H4 (cell line): ENCODE measurements around the gene EEIG1. TPM values are rescaled to one million over a fixed set of nuclear protein-coding genes. Genes with fewer than 3 reads are reported as not detected.

Experiments
- DNase-seq: peaks from one replicate; pipeline ENCODE4 v3.0.0-alpha.2; 2015; ENCODE audit warnings: low spot score
- total RNA-seq: library from RNA; depleted of rRNA; stranded (reverse); fragments of >200 nt; shearing (Covaris generic); gene quantifications from 2 replicates; pipeline ENCODE4 v1.2.3, GENCODE V29; 2014

Gene EEIG1
- total RNA-seq, 1 experiment from 2014 or later: 10.6 TPM

DNA sequence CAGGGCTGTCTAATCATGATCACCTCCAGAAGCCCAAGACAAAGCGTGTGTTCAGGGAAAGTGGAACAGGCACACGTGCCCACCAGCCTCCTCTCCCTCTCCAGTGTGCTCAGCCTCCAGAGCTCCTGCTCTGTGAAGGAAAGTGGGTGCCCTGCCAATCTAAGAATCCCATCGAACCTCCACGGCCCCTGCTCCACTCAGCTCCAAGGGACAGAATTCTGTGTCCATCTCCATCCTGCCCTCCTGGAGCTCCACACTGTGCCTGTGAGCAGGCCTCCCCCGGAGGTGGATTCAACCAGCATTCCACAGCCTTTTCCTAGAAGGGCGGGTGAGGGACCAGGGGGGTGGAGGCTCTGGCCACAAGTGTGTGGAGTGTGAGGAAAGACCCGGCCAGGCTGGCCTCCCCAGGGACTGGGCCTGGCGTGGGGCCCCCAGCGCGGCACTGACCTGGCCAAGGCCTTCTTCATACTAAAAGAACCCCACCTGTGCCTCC, 6.0 kb downstream of the EEIG1 start:
- DNase-seq: no peak

DNA sequence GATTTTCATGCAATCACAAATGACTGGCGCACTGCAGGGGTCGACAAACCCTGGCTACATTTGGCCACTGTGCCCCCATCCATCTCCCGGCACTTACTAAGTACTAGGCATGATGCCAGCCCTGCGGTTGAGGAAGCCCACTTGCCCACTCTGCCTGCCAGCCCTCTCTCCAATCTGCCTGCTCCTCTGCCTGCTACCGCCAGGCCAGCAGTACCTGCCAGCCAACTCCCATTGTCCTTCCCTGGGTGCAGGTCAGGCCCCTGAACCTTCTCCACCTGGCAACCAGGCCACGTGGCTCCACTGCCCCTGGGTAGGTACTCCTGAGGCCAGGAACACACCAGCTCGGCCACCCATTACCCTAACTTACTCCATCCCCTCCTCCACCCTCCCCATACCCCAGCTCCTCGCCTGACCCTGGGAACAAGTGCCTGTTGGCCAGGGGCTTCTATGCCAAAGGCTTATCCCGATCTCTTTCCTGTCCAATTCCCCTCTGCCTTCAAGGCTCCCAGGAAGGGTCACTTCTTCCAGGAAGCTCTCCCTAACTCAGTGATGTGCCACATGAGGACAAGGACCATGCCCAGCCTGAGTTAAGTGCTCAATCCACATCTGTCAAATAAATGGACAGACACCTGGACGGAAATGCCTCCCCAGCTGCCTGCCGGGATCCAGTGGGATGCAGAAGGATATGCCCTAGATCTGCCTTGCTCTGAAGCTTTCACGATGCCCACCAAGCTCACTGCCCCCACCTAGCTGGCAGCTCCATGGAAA, 6.6 kb downstream of the EEIG1 start:
- no peak for DNase-seq

DNA sequence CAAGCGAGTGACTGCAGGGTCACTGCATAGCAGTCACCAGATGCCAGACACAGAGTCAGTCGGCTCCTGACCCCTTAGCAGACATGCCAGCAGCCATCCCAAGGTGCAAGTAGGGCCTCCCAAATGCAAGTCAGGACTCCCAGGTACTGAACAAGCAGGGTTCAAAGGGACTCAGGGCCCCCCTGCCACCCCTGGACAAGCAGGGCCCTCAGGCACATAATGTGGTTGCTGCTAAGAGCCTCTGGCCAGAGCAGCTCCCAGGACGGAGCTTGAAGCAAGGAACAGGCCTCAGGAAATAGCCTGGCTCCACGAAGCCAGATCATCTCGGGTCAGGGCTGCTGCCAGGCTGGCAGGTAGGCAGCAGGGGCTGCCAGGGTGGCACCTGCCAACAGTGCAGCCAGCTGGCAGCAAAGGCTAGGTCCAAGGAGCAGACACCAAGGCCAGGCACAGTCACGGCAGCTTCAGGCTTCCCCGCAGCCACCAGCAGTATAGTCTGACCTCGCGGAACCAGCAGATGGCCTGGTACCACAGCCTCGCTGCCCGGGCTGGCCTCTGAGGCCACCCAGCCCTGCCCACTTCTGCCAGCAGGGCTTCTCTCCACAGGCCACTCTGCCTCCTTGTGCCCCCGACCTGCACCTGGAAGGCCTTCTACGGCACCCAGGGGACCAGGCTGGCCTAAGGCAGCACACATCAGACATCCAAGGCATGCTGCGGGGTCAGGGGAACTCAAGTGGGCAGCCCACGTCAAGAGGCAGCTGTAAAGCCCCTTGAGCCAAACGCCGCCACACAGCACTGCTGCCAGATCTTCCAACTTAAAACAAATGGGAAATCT, 7.4 kb downstream of the EEIG1 start:
- no peak for DNase-seq

DNA sequence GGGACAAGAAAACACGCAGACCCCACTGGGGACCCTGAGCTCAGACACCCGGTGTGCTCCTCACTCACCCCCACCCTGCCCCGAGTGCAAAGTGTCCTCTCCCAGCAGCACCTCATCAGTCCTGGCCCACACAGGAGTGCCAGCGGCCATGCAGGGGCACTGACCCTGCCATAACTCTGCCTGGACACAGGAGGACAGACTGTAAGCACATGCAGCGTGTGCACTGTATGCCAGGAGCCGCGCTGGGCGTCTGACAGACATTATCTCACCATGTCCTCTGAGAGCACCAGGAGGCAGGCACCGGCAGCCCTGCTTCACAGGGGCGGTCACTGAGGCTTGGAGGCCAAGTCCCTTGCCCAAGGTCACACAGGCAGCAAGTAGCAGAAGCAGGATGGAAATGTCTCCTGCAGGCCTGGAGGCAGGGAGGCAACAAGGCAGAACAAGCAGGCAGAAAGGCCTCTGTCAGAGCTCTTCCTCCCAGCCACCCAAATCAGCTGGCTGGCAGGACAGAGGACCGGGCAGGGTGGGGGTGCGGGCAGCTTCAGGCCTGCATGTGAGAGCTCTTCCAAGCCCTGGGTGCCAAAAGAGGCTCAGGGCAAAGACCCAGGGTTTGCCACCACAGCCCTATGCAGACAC, 8.4 kb downstream of the EEIG1 start:
- no peak for DNase-seq

DNA sequence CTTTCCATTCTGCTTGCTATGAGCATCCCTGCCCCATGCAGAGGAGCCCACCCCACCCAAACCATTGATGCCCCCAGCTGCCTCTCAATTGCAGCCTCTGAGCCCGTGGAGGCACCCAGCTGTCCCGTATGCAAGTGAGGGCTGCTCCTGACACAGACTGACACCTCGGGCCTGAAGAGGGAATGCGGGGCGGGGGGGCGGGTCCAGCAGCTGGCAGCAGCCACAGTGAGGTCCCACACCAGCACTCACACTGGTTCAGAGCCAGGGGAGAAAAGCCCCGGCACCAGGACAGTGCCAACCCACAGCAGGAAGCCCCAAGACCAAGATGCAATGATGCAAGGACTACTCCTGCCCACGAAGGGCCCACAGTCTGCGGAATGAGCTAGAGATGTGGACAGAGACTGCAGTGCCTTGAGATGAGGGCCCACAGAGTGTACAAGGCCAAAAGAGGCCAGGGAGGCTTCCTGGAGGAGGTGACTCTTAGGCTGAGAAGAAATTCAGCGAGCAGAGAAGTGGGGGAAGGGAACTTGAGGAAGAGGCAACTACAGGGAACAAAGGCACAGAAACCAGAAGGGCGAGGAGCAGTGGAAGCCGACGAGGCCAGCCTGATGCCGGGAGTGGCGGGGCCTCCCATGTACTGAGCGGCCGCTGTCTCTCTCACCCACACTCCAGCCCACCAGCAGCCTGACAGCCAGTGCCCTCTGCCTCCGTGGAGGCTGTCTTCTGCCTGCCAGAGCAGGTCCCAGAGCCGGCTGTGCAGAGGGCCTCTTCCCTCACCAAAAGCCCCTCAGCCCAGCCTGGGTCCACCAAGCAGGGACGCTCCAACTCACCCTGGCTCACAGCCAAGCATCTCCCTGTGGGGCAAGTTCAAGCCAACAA, 9.2 kb downstream of the EEIG1 start:
- DNase-seq: no peak

DNA sequence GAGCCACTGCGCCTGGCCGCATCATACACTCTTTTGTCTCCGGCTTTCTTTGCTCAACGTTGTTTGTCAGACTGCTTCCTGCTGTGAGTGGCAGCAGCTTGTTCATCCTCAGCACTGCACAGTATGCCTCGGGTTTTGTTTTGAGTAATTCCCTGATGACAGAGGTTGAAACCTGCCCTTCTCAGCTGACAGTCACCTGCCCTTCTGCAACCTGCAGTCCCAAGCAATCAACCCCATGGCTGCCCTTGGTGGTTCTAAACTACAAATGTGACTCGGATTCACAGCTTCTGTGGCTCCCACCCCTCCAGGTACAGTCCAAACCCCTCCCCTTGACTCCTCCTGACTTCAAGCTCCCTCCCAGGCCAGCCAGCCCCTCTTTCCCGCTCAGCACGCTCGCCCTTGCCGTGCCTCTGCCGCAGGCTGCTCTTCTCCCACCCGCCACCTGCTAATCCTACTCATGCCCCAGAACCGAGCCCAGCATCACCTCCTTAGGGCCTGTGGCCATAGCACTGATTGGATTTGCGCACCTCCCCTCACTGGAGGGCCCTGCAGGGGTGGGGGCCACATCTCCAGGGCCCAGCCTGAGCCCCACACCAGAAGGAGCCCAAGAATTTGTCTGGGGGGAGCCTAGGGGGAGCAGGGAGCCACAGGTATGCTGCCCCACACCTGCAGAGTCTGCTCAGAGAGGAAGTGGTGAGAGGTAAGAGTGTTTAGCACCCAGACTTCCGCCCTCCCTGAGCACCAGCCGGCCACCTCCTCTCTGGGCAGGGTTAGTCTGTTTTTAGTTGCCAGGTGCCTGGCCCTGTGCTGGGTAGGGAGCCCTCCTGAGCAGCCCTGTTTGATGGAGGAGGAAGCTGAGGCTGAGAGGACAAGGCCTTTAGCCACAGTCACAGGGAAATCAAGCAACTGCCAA, 10.1 kb downstream of the EEIG1 start:
- DNase-seq: no peak

DNA sequence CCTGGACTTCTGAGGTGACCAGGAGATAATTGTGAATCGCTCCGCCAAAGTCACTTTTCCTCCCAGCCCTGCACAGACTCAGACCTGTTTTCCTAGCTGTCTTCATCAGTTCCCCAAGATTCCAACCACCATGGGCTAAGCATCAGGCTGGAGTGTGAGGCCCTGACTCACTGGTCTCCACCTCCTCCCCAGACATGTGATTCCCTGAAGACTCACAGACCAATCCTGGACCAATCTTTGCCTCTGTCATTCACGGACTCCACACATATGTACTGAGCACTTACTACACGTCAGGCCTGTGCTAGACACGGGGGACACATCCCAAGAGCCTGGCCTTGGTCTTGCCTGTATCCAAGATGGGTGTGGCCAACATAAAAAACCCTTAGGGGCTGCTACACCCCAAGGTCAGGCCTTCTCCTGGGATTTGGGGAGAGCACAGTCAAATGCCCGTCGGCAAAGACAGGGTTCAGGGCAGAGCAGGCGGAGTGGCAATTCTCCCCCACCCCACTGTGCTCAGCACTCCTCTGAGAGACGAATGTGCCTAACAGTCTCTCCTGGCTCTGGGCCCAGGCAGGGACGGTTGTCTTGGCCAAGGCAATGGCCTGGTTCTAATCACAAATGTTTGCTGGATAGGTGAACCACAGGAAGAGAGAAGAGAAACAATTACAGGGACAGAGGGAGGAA, 11.9 kb downstream of the EEIG1 start:
- peak; percentile 54 for DNase-seq

DNA sequence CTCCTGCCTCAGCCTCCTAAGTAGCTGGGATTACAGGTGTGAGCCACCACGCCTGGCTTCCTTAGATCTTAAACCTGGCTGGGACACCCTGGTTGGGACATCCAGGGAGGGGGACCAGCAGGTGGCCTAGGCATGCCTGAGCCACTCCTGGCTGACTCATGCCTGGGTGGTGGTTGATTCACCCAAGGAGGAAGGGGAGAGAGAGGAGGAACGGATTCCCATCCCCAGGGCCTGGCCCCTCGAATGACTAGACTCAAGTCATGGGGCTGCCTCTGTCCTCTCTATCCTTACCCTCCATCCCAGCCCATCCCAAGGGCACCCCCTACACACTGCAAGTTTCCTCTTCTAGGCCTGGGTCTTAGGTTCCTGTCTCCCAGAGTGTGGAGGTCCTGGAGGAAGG, 12.7 kb downstream of the EEIG1 start:
- peak; percentile 48 for DNase-seq

DNA sequence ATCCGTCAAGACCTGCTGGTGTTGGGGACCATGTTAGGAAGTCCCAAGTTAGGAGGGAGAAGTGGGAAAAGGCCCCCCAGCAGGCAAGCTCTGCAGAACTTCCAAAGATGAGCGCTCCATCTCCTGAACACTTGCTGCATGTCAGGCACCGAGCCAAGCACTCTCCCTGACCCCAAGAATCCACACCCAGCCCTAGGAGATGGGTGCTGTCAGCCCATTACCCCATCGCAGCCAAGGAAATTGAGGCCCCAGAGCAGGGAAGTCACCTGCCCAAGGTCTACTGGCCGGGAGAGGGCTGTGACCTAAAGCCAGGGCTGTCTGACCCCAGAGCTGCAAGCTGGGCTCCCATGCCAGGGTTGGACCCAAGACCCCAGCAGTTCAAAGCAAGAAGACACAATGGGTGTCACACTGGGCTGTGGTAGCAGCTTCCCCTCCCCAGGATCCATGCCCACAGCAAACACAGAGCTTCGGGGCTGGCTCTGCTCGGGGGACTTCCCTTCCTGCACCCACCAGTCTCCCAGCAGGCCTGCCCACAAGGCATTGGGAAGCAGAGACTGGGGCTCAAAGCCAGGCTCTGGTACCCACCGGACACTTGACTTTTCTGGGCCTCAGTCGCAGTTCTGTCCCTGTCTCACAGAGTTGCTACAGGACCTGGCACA, 13.5 kb downstream of the EEIG1 start:
- no peak for DNase-seq

DNA sequence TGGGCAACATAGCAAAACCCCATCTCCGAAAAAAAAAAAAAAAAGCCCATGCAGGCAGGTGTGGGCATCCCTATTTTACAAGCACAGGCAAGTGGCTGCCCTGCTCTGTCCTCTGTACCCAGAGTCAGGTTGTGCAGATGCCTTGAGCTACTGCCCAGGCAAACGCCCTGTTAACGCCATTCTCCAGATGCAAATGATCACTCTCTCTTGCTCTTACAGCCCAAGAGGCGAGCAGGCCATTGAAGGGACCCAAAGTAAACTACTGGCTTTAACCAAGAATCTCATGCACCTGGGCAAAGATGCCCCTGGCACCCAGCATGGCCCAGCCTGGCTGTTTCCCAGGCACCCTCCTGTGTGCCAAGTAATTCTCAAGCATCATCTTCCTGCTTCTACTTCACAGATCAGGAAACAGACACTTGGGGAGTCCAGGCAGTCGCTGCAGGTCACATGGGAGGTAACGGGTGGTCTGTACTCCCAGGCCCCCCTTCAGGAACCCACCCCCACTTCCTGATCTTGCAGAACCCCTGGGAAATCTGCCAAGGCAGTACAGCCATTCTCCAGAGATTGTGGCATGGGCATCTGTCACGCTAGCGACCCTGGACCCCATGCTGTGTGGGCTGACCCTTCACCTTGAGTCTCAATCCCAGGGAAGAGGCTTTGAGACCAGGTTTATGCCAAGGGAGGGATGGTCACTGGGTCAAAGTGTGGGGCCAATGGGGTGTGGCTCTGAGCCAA, 14.2 kb downstream of the EEIG1 start:
- no peak for DNase-seq

DNA sequence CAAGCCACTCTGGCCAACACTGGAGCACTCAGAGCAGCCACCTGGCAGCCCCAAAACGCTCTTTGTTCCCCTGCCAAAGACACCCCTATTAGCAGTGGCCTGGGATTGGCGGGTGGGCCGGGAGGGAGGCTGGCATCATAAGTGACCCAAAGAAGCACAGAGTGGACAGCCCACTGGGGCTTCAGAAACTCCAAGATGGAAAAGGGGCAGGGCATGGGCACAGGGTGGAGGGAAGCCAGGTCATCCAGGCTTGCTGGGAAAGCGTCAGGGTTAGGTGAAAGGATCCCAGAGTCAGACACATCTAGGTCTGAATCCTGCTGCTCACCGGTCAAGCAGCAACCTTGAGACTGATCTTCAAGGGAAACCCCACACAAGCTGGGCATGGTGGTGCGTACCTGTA, 14.8 kb downstream of the EEIG1 start:
- no peak for DNase-seq

DNA sequence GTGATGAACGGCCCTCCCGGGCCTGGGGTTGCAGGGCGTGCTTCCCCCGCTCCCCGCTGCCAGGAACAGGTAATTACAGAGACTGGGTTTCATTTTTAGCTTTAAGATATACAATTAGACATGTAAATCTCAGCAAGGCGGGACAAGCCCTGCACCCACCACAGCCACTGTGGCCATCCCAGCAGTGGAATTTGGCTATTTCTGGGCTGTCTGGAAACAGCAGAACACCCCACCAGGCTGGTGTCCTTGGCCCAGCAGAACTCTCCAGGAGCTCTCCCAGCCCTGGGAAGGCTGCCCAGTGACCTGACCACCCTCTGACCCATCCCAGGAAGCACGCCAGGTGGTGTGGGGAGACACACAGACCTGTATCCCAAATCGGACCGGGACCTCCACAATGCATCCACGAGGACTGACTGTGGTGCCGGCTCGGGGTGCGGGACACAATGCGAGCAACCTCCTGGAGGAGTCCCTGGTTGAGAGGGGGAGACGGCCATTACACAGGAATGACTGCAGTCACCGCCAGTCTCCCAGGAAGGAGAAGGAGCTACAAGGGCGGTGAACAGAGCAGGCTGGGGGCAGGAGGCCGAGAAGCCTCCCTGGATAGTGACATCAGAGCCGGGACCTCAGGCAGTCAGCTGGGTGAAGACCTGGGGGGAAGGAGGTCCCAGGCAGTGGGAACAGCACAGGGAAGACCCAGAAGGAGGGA, 17.3 kb downstream of the EEIG1 start:
- no peak for DNase-seq

DNA sequence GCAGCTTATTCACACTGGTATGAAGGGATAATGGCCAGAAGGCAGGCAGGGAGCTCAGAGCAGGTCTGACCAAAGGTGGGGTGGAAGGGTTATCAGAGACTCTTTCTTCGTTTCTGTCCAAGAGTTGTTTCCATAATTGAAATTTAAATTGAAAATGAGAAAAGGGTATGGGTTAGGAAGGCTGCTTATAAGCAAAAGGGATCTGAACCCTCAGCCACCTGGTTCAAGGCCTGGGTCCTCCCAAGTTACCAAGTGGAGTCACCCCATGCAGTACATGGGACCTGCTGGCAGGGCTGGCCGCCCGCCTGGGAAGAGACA, 17.8 kb downstream of the EEIG1 start:
- no peak for DNase-seq

DNA sequence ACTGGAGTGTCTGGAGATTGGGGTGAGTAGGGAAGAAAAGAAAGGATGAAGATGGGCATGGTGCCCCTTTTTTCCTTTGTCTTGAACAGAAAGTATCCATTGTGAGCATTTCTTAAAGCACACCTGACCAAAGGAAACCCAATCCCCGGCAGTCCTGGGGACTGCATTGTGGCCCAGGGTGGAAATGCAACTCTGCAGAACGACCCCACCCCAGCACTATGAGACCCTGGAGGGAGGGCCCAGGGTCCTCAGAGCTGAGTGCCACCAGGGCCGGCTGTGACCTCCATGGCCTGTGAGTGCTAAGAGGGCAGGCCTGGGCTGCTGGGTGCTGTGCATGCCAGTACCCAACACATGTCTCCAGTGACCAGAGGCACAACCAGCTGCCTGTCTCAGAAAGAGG, 18.5 kb downstream of the EEIG1 start:
- no peak for DNase-seq

DNA sequence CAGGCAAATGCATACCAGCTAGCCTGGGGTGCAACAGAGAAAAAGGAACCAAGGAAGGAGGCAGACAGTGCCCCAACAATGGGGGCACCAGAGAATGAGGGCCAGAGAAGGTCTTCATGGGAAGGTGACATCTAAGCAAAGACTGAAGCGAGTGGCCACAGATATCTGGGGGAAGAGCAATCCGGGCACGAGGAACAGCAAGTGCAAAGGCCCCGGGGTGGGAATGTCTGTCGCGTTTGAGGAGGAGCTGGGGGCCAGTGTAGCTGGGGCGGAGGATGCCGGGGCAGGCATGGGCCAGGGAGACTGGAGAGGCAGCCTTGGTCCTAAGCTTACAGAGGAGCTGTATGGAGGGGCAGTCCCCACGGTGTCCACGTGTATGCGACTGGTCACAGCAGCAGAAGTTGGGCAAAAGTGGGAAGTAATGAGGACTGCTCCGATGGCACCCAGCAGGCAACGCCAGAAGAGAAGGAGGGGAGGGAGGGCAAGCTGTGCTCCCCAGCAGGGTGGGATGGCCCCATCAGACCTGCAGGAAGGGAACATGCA, 19.1 kb downstream of the EEIG1 start:
- no peak for DNase-seq

DNA sequence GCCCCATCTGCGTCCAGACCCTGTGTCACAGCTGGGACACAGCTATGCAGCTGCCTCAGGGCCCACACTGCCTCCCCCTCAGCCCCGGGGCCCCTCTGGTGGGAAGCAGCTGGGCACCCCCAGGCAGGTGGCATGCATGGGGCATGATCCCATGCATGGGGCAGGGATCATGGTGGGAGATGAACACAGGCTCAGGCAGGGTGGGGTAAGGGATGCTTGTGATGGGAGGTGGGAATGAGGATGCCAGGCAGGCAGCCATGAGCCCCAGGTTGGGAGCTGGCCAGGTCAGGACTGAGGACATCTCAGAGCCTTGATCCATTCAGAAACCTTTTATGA, 19.7 kb downstream of the EEIG1 start:
- DNase-seq: no peak

DNA sequence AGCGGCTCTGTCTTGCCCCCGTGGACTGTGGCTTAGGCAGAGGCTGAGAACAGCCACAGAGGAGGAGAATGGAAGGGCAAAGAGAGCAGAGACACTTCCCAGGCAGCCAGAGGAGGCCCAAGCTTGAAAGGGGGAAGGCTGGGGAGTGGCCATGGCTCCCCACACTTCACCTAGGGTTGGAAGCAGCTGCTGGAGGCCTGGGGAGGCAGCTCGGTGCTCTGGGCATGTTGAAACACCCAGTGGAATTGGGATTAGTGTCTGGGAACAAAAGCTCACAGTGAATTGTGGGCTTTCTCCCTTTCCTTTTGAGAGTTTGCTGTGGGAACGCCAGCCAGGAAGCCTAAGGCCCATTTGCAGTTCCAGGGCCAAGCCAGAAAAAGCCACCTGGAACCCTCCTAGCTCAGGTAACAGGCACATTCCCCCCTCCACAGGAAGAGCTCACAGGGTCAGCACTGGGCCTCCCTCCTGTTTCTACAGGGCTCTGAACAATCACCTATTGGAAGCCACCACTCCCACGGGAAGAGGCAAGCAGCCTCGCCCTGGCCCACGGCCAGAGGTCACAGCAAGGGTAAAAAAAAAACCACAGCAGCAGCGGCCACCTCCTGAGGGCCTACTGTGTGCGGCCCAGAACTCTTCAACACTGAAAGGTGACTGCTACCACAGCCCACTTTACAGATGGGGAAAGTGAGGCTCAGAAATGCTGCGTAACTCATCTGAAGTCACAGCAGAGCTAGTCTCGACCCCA, 20.2 kb downstream of the EEIG1 start:
- DNase-seq: no peak
